Ishikawa (cell line): Measurements from ENCODE around the gene MAP7.

ENCODE experiments used
- CEBPB ChIP-seq: IDR thresholded peaks from 2 replicates; pipeline ENCODE4 v1.6.1; 2012
- CREB1 ChIP-seq: IDR thresholded peaks from 2 replicates; pipeline ENCODE4 v1.6.1; 2012; ENCODE audit warnings: low read depth
- EGR1 ChIP-seq: IDR thresholded peaks from 2 replicates; pipeline ENCODE4 v1.6.1; 2012
- EP300 ChIP-seq: IDR thresholded peaks from 2 replicates; pipeline ENCODE4 v1.6.1; 2012; ENCODE audit warnings: borderline replicate concordance
- FOXM1 ChIP-seq: IDR thresholded peaks from 2 replicates; pipeline ENCODE4 v1.6.1; 2012; ENCODE audit warnings: low read depth, borderline replicate concordance
- MAX ChIP-seq: IDR thresholded peaks from 2 replicates; pipeline ENCODE4 v1.6.1; 2012
- NFIC ChIP-seq: IDR thresholded peaks from 2 replicates; pipeline ENCODE4 v1.6.1; 2012
- RAD21 ChIP-seq: IDR thresholded peaks from 2 replicates; pipeline ENCODE4 v1.6.1; 2012; ENCODE audit warnings: low read depth
- REST ChIP-seq: IDR thresholded peaks from 2 replicates; pipeline ENCODE4 v1.6.1; 2012; ENCODE audit warnings: low read depth, mild to moderate bottlenecking
- TAF1 ChIP-seq: IDR thresholded peaks from 2 replicates; pipeline ENCODE4 v1.6.1; 2012; ENCODE audit warnings: low read depth, mild to moderate bottlenecking
- TCF12 ChIP-seq: IDR thresholded peaks from 2 replicates; pipeline ENCODE4 v1.6.1; 2012; ENCODE audit warnings: low read depth
- TEAD4 ChIP-seq: IDR thresholded peaks from 2 replicates; pipeline ENCODE4 v1.6.1; 2012
- USF1 ChIP-seq: IDR thresholded peaks from 2 replicates; pipeline ENCODE4 v1.6.1; 2012
- YY1 ChIP-seq: IDR thresholded peaks from 2 replicates; pipeline ENCODE4 v1.6.1; 2012; ENCODE audit warnings: low read depth
- ZBTB7A ChIP-seq: IDR thresholded peaks from 2 replicates; pipeline ENCODE4 v1.6.1; 2012; ENCODE audit warnings: low read depth

Gene MAP7

GRCh38 chr6:136370988-136371728 is 179.1 kb downstream of the MAP7 start:
- TF ChIP-seq YY1, result no peak
- no peak for TF ChIP-seq ZBTB7A
- no peak for TF ChIP-seq MAX
- no peak for TF ChIP-seq USF1
- no peak for TF ChIP-seq NFIC
- no peak for TF ChIP-seq CEBPB
- no peak for TF ChIP-seq TAF1

GRCh38 chr6:136365776-136366354 is 184.4 kb downstream of the MAP7 start:
- no peak for TF ChIP-seq TCF12
- TF ChIP-seq CREB1, result no peak

- TF ChIP-seq MAX (no peak), USF1 (no peak), TEAD4 (no peak), REST (no peak), YY1 (no peak), EP300 (no peak)
Observed at GRCh38 chr6:136362421-136363356, 187.5 kb downstream of the MAP7 start.

GRCh38 chr6:136361787-136362186 is 188.4 kb downstream of the MAP7 start:
- TF ChIP-seq EGR1, result no peak

GRCh38 chr6:136360783-136361182 is 189.4 kb downstream of the MAP7 start:
- TF ChIP-seq NFIC (no peak), REST (no peak), FOXM1 (no peak), MAX (no peak), YY1 (no peak), CREB1 (no peak), TCF12 (no peak), TEAD4 (no peak), RAD21 (no peak), EGR1 (no peak), CEBPB (no peak), EP300 (no peak), ZBTB7A (no peak), TAF1 (no peak), USF1 (no peak)

- TF ChIP-seq EP300 (no peak), RAD21 (no peak), FOXM1 (no peak), EGR1 (no peak), TCF12 (no peak), REST (no peak), MAX (no peak), TAF1 (no peak), ZBTB7A (no peak), YY1 (no peak)
Observed at GRCh38 chr6:136359851-136360250, 190.4 kb downstream of the MAP7 start.
